Inflammatory macrophage (primary cell): ENCODE data around the gene SLC2A10.
"Not testable (repeated sequence)": the region's sequence is repeated elsewhere in the genome, so short reads cannot be mapped to it uniquely, and the experiment has no call there.

Source experiments
- DNase-seq, 2 donors: peaks; one replicate each; pipeline ENCODE4 v3.0.0-alpha.2; 2020 to 2022
- total RNA-seq, 18 experiments: gene quantifications; one replicate each; lab custom pipeline; 2026; ENCODE audit warnings: mixed read lengths in 6 of 18, inconsistent platforms in 2 of 18; lab: John Stamatoyannopoulos, UW

Gene SLC2A10
- 0 to 0.16 (median 0) reads per million in 18 experiments for total RNA-seq

GRCh38 chr20:46709459-46710152 lies at the start of gene SLC2A10:
Gene SLC2A10, plus strand, starts transcription at chr20:46709649. Its CDS starts 88 bp downstream, at chr20:46709737.
- DNase-seq, result peak in 1 of 2 donors; percentile 8

DNA sequence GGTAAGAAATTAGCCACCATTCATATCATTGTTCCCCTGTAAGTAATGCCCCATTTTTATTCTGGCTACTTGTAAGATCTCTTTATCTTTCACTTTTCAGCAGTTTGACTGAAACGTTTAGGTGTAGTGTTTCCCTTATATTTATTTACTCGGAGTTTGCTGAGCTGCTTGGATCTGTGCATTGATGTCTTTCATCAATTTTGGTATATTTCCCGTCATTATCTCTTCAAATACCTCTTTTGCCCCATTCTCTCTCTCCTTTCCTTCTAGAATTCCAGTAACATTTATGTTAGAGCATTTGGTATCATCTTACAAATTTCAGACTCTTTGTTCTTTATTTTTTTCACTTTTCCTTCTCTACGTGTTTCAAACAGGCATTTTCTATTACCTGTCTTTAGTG lies 49.0 kb upstream of the SLC2A10 start:
- DNase-seq, result no peak

- no peak for DNase-seq
Observed at GRCh38 chr20:46661659-46662058, 47.8 kb upstream of the SLC2A10 start.

DNA sequence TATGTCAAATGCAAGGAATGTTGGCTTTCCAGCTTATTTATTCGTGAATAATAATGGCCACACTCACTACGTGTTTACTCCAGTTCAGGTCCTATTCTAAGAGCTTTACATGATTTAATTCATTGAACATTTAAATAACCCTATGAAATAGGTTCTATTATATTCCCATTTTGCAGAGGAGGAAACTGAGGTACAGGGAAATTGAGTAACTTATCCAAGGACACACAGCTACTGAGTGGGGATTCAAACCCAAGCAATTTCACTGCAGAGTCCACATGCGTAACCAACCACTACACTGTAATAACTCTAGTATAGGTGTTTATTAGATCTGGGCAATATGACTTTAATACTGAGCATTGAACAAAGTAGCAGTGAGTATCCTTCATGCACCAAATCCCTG lies 45.9 kb upstream of the SLC2A10 start:
- no peak for DNase-seq

DNA sequence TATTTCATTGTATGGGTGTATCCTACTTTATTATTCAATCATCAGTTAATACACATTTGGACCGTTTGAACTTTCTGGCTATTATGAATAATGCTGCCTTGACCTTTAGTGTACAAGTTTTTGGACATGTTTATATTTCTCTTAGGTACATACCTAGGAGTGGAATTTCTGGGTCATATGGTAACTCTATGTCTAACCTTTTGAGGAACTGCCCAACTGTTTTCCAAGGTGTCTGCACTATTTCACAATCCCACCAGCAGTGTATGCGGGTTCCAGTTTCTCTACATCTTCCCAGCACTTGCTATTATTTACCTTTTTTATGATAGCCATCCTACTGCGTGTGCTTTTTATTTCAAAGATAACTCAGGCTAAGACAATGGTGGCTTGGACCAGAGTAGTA lies 43.8 kb upstream of the SLC2A10 start:
- DNase-seq, result no peak

GRCh38 chr20:46666306-46666705 lies 43.1 kb upstream of the SLC2A10 start:
- DNase-seq, result peak in 1 of 2 donors; percentile 14

GRCh38 chr20:46666818-46667515 lies 42.5 kb upstream of the SLC2A10 start:
- DNase-seq, result no peak

DNA sequence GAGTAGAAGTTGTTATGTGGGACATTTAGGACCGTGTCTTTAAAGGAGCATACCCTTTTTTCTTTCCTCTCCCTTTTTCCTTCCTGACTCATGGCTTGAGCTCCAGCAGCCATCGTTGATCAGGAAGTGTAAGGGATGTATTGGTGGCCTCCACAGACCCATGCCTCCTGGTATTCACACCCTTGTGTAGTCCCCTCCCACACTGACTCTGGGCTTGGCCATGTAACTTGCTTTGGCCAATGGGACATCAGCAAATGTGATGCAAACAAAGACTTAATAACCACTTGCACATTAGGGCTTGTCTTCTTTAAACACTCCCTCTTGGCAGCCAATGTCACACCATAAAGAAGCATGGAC lies 39.2 kb upstream of the SLC2A10 start:
- DNase-seq, result no peak

DNA sequence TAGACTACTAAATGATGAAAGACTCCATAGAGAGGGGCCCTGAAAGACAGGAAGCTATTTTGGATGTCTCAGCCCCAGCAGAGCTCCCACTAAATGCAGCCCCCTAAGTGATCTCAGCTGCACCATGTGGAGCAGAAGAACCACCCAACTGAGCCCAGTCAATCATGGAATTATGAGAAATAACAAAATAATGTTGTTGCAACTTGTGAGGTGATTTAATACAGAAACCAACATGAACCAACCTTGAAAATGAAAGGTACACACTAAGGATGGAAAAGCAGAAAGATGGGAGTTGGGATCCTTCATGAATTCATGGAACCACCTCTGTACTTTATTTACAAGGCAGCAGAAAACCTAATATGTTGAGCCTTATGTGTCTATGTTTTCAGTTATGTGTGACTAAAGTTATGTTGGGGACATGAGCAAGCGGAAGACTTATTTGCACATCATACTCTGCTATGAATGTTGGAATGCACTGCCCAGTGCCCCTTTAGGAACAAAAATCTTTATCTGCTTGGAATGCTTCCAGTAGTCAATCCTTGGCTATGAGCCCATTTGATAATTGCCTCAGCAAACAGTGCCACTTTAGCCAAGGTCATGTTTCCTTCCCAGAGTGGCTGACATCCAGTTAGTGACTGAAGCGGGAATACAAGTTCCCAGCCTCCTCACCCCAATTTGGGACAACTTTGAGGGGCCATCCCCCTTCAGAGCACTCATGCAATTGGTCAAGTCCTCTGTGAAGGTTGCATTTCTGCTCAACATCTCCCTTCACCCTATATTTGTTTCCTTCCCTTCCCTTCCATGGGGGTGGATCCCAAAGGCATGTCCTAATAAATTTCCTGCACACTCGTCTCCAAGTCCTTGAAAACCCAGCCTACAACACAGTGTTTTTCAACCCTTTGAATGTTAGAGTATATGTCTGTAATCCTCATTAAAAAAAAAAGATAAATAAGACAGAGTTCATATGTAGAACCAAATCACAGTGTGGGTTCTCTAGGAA lies 38.6 kb upstream of the SLC2A10 start:
- no peak for DNase-seq

DNA sequence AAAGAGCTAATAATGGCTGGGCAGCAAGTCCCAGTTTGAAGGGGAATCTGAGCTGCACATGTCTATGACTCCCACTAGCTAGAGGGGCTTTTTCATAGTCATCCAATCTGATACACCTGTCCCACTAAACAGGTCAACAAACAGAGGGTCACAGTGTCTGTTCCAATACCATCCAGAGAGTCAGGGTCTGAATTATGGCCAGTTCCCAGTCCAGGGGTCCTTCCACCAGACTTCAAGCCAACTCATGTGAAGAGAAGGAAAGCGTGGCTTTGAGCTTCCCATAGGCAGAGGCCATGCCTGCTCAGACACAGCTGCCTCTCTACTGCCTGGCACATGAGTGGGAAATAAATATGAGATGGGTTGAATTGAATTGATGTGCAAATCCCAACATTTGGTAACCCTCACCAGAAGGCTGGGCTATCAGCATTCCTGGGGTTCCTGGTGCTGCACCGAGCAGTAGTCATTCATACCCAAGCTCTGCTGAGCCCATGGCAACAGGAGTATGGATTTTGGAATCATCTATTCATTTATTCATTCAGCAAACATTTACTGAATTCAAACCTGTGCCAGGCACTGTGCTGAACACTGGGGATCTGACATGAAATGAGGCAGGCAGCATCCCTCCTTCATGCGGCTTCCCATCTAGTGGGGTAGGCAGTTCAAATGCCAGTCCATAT lies 37.4 kb upstream of the SLC2A10 start:
- no peak for DNase-seq

GRCh38 chr20:46672543-46673148 lies 36.8 kb upstream of the SLC2A10 start:
- no peak for DNase-seq

GRCh38 chr20:46673394-46674252 lies 35.8 kb upstream of the SLC2A10 start:
- DNase-seq, result no peak

DNA sequence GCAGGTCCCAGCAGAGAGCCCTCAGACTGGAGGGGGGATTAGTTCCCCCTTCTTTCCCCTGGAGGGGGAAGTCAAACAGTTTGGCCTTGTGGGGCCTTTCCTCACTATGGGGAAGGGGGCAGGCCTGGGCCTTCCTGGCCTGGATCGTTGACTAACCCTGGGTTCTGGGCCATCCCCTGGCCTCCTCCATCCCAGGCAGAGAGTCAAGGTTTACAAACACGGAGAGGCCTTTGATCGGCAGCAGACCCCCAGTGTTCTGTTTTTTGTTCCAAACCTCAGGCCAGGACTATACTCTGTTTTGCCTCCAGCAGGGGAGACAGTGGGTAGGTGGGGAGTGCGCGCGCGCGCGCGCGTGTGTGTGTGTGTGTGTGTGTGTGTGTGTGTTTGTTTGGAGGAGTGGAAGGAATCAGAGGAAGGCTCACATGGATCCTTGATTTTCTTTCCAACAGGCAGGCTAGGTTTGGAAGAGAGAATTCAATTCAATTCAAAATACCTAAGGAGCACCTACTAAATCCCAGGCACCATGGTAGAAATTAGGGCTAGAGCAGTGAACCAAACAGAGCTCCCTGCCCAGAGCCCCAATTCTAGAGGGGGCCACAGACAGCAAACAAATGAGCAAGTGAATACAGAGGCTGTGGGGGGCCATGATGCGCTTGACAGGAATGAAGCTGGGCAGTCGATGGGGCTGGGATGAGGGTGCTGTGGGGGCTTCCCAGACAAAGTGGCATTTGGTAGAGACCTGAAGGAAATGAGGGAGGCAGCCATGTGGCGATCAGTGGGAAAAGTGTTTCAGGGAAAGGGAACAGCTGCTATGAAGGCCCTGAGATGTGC lies 35.0 kb upstream of the SLC2A10 start:
- DNase-seq, result no peak

DNA sequence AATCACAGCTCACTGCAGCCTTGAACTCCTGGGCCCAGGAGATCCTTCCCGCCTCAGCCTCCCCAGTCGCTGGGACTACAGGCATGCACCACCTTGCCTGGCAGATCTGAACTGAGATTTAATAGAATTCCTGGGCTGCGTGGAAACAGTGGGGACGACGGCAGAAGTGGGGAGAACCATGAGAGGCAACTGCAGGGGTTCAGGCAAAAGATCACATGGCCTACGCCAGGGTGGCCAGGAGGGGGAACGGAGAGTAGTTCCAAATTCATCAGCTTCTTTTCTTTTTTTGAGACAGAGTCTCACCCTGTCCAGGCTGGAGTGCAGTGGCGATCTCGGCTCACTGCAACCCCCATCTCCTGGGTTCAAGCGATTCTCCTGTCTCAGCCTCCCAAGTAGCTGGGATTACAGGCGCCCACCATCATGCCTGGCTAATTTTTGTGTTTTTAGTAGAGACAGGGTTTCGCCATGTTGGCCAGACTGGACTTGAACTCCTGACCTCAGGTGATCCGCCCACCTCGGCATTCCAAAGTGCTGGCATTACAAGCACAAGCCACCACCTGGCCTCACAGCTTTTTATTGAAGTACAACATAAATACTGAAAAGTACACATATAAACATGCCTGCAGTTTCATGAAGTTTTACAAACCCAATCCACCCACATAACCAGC lies 32.7 kb upstream of the SLC2A10 start:
- not testable (repeated sequence) for DNase-seq

GRCh38 chr20:46677608-46678007 lies 31.8 kb upstream of the SLC2A10 start:
- no peak for DNase-seq

DNA sequence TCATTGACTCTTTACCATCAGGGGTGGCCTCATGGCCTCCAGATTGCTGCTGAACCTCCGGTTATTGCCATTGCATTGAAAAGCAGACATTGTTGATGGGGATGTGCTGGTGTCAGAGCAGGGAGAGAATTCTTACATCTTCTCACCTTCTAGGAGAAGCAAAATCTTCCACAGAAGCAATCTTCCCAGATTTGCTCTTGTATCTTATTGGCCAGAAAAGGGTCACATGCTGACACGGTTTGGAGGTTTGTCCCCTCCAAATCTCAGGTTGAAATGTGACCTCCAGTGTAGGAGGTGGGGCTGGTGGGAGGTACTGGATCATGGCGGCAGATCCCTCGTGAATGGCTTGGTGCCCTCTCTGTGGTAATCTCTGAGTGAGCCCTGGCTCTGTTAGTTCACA lies 30.9 kb upstream of the SLC2A10 start:
- no peak for DNase-seq

- DNase-seq, result no peak
Observed at GRCh38 chr20:46680684-46681031, 28.8 kb upstream of the SLC2A10 start.

DNA sequence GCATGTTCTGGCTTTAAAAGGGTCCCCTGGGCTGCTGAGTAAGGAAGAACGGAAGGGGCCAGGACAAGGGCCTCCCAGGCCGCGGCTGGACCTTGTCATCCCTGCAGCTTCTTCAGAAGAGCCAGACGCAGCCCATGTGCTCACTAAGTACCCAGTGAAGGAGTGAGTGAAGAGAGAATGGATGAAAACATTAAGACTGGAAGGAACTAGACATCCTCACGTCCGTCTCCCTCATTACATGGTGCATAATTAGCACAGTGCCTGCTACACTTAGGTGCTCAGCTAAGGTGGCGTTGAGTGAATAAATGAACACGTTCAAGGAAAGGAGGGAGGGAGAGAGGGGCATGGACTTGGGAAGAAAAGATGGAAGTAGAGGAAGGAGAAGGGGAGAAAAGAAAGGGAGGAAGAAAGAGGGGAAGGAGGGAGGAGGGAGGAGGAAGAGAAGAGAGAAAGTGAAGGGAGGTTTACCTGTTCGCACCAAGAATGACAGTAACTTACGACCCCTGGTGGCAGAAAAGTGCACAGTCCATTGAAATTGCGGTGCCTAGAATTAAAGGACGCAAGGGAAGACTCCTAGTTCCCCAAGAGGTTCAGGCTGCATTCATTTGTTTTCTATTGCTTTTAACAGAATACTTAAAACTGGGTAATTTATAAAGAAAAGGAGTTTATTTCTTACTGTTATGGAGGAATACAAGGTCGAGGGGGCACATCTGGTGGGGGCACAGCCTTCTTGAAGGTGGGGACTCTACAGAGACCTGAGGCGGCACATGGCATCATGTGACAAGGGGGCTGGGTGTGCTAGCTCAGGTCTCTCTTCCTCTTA lies 28.2 kb upstream of the SLC2A10 start:
- DNase-seq, result peak; percentile 69 to 75
